Lung microvascular endothelial cell (primary cell): Measurements from ENCODE around the gene ASTN2. TPM values are rescaled to one million over a fixed set of nuclear protein-coding genes. Genes with fewer than 3 reads are reported as not detected.

Source experiments
- DNase-seq, 2 donors: peaks; one replicate each; pipeline versions ENCODE4 v3.0.0 to v3.0.0-alpha.2; 2010; ENCODE audit warnings: low read depth in 2 of 2
- total RNA-seq: library from RNA; depleted of rRNA; stranded (reverse); fragments of >200 nt; gene quantifications from 2 replicates; pipeline ENCODE4 v1.2.1, GENCODE V29; 2014

ASTN2 gene
- total RNA-seq, 1 donor from 2014 or later = 0.99 TPM

GRCh38 chr9:117359910-117360309 is 54.9 kb downstream of the ASTN2 start:
- DNase-seq = no peak

GRCh38 chr9:117355542-117355941 is 59.3 kb downstream of the ASTN2 start:
- DNase-seq = no peak

GRCh38 chr9:117354997-117355396 is 59.9 kb downstream of the ASTN2 start:
- DNase-seq = no peak

- no peak for DNase-seq
Observed at GRCh38 chr9:117354244-117354847, 60.5 kb downstream of the ASTN2 start.

GRCh38 chr9:117344892-117345660 is 69.8 kb downstream of the ASTN2 start:
- no peak for DNase-seq

GRCh38 chr9:117343427-117343826 is 71.4 kb downstream of the ASTN2 start:
- no peak for DNase-seq

GRCh38 chr9:117341151-117341550 is 73.7 kb downstream of the ASTN2 start:
- no peak for DNase-seq

GRCh38 chr9:117340422-117340821 is 74.4 kb downstream of the ASTN2 start:
- no peak for DNase-seq

GRCh38 chr9:117335837-117336433 is 78.9 kb downstream of the ASTN2 start:
- DNase-seq = no peak

GRCh38 chr9:117334101-117334500 is 80.8 kb downstream of the ASTN2 start:
- no peak for DNase-seq

GRCh38 chr9:117325831-117326230 is 89.0 kb downstream of the ASTN2 start:
- no peak for DNase-seq

- no peak for DNase-seq
Observed at GRCh38 chr9:117325110-117325731, 89.6 kb downstream of the ASTN2 start.

- no peak for DNase-seq
Observed at GRCh38 chr9:117323390-117323789, 91.5 kb downstream of the ASTN2 start.

- DNase-seq = no peak
Observed at GRCh38 chr9:117317192-117317591, 97.7 kb downstream of the ASTN2 start.

- no peak for DNase-seq
Observed at GRCh38 chr9:117315236-117315635, 99.6 kb downstream of the ASTN2 start.

GRCh38 chr9:117313989-117314388 is 100.9 kb downstream of the ASTN2 start:
- DNase-seq = no peak

- DNase-seq = no peak
Observed at GRCh38 chr9:117307701-117308100, 107.2 kb downstream of the ASTN2 start.

GRCh38 chr9:117306032-117306431 is 108.8 kb downstream of the ASTN2 start:
- DNase-seq = no peak

- no peak for DNase-seq
Observed at GRCh38 chr9:117305454-117305853, 109.4 kb downstream of the ASTN2 start.

- no peak for DNase-seq
Observed at GRCh38 chr9:117304549-117304948, 110.3 kb downstream of the ASTN2 start.

GRCh38 chr9:117303643-117304230 is 111.1 kb downstream of the ASTN2 start:
- DNase-seq = no peak

- DNase-seq = no peak
Observed at GRCh38 chr9:117302487-117302886, 112.4 kb downstream of the ASTN2 start.
